NB4 (cell line): ENCODE data around the gene CD226.
"Not testable (repeated sequence)": the region's sequence is repeated elsewhere in the genome, so short reads cannot be mapped to it uniquely, and the experiment has no call there.

Experiments
- DNase-seq: peaks from one replicate; pipeline ENCODE4 v3.0.0; 2010; ENCODE audit warnings: low read depth
- H3K4me3 ChIP-seq: one replicate; pipeline ENCODE4 v1.5.1; 2011; ENCODE audit warnings: mild to moderate bottlenecking, low read depth, low read length, moderate library complexity
- CTCF ChIP-seq: IDR thresholded peaks from one replicate; pipeline ENCODE4 v1.5.1; 2012; ENCODE audit warnings: low read depth, low read length
- MAX ChIP-seq: IDR thresholded peaks from 2 replicates; pipeline ENCODE4 v1.6.1; 2011; ENCODE audit warnings: low read depth, low read length
- MYC ChIP-seq: IDR thresholded peaks from 2 replicates; pipeline ENCODE4 v1.6.1; 2011; ENCODE audit warnings: low read depth, low read length
- POLR2A ChIP-seq: IDR thresholded peaks from 2 replicates; pipeline ENCODE4 v1.6.1; 2011; ENCODE audit warnings: mild to moderate bottlenecking; ENCODE audit not compliant: insufficient read length; ENCODE audit errors: extremely low read depth

Gene CD226

GRCh38 chr18:69946608-69947155 is 991 bp downstream of the CD226 start:
- H3K4me3 ChIP-seq: no peak overlapping the region

GRCh38 chr18:69945220-69946114 is 2.2 kb downstream of the CD226 start:
- DNase-seq: no peak
- TF ChIP-seq MYC (no peak), MAX (no peak), CTCF (no peak), POLR2A (no peak)
- H3K4me3 ChIP-seq: no peak overlapping the region

More at GRCh38 chr18:69946608-69947155, 991 bp downstream of the CD226 start:
- no peak for DNase-seq
- TF ChIP-seq MYC (no peak), CTCF (no peak), POLR2A (no peak), MAX (no peak)

GRCh38 chr18:69944436-69944835 is 3.2 kb downstream of the CD226 start:
- H3K4me3 ChIP-seq: no peak overlapping the region
- TF ChIP-seq MAX (no peak), CTCF (no peak), MYC (no peak), POLR2A (no peak)
- no peak for DNase-seq

GRCh38 chr18:69943021-69943420 is 4.7 kb downstream of the CD226 start:
- no peak for DNase-seq
- no peak overlapping the region for H3K4me3 ChIP-seq
- TF ChIP-seq POLR2A (no peak), MAX (no peak), CTCF (no peak), MYC (no peak)

- no peak overlapping the region for H3K4me3 ChIP-seq
- no peak for TF ChIP-seq MYC
- no peak for TF ChIP-seq MAX
- no peak for TF ChIP-seq CTCF
- no peak for TF ChIP-seq POLR2A
- DNase-seq: no peak
These were observed 6.5 kb downstream of the CD226 start for GRCh38 chr18:69941183-69941582.

- DNase-seq: not testable (repeated sequence)
These were observed 7.9 kb downstream of the CD226 start for GRCh38 chr18:69939812-69940211.

More at GRCh38 chr18:69939812-69940211, 7.9 kb downstream of the CD226 start:
- not testable (repeated sequence) for H3K4me3 ChIP-seq
